ENCODE measurements around the gene RERE.

The RERE gene

GRCh38 chr1:8364528-8365442 lies 452.7 kb downstream of the RERE start:
- DNase-seq (ENCODE audit: low read depth), result no peak
- H3K4me3 ChIP-seq (ENCODE audit: control insufficient read depth, low read depth, low read length), result no peak overlapping the region
- TF ChIP-seq CTCF (conservative IDR thresholded peaks at IDR 0.05; ENCODE audit: control insufficient read depth, insufficient read depth, low read depth, low read length), result no peak

GRCh38 chr1:8363767-8364301 lies 453.6 kb downstream of the RERE start:
- DNase-seq (ENCODE audit: low read depth), result no peak
- H3K4me3 ChIP-seq (ENCODE audit: control insufficient read depth, low read depth, low read length), result no peak overlapping the region
- no peak for TF ChIP-seq CTCF (conservative IDR thresholded peaks at IDR 0.05; ENCODE audit: control insufficient read depth, insufficient read depth, low read depth, low read length)

GRCh38 chr1:8363186-8363766 lies 454.2 kb downstream of the RERE start:
- DNase-seq (ENCODE audit: low read depth), result no peak
- no peak overlapping the region for H3K4me3 ChIP-seq (ENCODE audit: control insufficient read depth, low read depth, low read length)
- no peak for TF ChIP-seq CTCF (conservative IDR thresholded peaks at IDR 0.05; ENCODE audit: control insufficient read depth, insufficient read depth, low read depth, low read length)

GRCh38 chr1:8362701-8363101 lies 454.7 kb downstream of the RERE start:
- TF ChIP-seq CTCF (conservative IDR thresholded peaks at IDR 0.05; ENCODE audit: control insufficient read depth, insufficient read depth, low read depth, low read length), result no peak
- DNase-seq (ENCODE audit: low read depth), result no peak
- no peak overlapping the region for H3K4me3 ChIP-seq (ENCODE audit: control insufficient read depth, low read depth, low read length)

- no peak overlapping the region for H3K4me3 ChIP-seq (ENCODE audit: control insufficient read depth, low read depth, low read length)
- no peak for DNase-seq (ENCODE audit: low read depth)
- no peak for TF ChIP-seq CTCF (conservative IDR thresholded peaks at IDR 0.05; ENCODE audit: control insufficient read depth, insufficient read depth, low read depth, low read length)
Measured at GRCh38 chr1:8361198-8361849, 456.1 kb downstream of the RERE start.

DNA sequence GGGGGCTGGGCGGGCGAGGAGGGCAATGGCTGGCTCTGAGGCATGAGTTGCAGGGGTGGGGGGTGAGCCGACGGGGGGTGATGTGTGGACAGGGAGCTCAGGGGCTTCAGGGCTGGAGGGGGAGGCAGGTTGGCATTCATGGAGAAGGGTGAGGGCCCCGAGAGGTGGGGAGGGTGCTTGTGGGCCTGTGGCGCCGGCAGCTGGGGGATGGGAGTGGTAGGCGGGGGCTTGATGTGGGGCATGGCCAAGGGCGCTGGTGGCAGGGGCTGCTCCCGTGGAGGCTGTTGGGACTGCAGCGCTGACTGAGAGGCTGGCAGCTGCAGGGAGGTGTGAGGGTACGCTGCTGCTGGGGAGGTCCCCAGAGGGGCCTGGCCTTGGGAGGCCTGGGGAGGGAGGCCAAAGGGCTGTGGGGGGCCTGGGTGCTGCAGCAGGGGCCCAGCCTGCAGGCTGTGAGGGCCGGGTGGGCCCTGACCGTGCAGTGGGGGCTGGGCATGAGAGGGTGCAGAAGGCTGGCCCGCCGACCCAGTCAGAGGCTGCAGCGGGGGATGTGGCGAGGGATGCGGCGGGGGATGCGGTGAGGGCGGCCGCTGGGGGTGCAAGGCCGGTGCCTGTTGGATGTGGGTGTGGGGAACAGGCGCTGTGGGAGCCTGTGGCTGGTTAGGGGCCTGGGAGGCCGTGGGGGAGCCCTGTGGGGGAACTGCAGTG lies 456.8 kb downstream of the RERE start:
- TF ChIP-seq CTCF (conservative IDR thresholded peaks at IDR 0.05; ENCODE audit: control insufficient read depth, insufficient read depth, low read depth, low read length), result no peak
- DNase-seq (ENCODE audit: low read depth), result no peak
- H3K4me3 ChIP-seq (ENCODE audit: control insufficient read depth, low read depth, low read length), result no peak overlapping the region
